ENCODE data around the gene FAM167B. TPM values are rescaled to one million over a fixed set of nuclear protein-coding genes. Genes with fewer than 3 reads are reported as not detected.

Gene FAM167B
- total and polyA plus RNA-seq, 4 donors, result 0.47 to 9.2 (median 3.8) TPM

DNA sequence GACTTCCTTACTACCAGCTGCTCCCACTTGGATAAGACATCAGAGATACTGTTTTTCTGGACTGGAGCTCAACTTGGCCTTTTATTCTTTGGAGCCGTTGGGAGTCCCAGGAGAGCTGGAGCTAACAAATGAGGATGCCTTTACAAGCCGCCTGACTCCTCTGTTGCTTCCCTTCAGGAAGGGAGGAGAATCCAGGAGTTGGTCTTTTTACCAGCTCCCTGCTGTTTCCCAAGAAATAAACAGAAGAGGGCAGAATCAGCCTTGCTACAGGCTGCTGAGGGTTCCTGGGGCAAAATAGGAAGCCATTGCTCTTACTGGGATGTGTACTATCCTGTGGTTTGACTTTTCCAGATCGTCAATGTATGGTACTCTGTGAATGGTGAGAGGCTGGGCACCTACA is 23.3 kb upstream of the FAM167B start:
- H3K9ac ChIP-seq (ENCODE audit: low read depth in 1 of 2, low read length in 2 of 2), result peak overlapping the region in 1 of 2 donors; percentile 29
- no peaks in the 10 kb centered on the region for H3K27me3 ChIP-seq (ENCODE audit: control insufficient read depth in 4 of 4, insufficient read depth in 4 of 4, low read length in 3 of 4)
- TF ChIP-seq GABPA (IDR thresholded peaks at IDR 0.05 in 1 of 2, conservative IDR thresholded peaks at IDR 0.05 in 1 of 2) (no peak), RAD21 (IDR thresholded peaks at IDR 0.05) (peak in 1 of 2 donors; percentile 67)
- DNase-seq (ENCODE audit: low spot score), result no peak
- H3K9me3 ChIP-seq (ENCODE audit: control insufficient read depth in 4 of 4, low read length in 3 of 4), result no peaks in the 10 kb centered on the region
- no peak overlapping the region for H3K4me3 ChIP-seq (ENCODE audit: low read depth in 1 of 3, low read length in 3 of 3)
- 83% methylated on average over 3 of the region's 3 CpGs for WGBS
- peaks cover 4 to 30% (median 23%) of the 10 kb centered on the region in 4 donors for H3K36me3 ChIP-seq (ENCODE audit: control insufficient read depth in 4 of 4, insufficient read depth in 3 of 4, low read depth in 1 of 4, low read length in 3 of 4)
- peaks cover 13 to 26% (median 23%) of the 10 kb centered on the region in 4 donors for H3K4me1 ChIP-seq (ENCODE audit: control insufficient read depth in 4 of 4, insufficient read depth in 4 of 4, low read length in 3 of 4)
- H3K27ac ChIP-seq (ENCODE audit: low read depth in 1 of 2, low read length in 2 of 2), result peak overlapping the region; percentile 56 to 77

DNA sequence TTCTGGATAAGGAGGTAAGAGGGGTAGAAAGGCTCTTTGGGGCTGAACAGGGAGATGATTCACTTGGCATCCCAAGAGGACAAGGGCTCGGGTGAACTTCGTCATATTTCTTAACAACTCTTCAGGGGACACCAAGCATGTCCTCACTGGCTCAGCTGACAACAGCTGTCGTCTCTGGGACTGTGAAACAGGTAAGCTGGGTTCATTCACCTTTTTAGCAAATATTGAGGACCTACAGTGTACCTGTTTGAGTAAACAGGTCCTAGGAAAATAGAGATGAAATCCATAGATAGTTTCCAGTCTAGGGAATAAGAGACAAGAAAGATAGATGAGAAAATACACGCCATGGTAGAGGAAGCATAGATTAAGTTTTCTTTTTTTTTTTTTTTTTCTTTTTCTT is 22.7 kb upstream of the FAM167B start:
- Histone ChIP-seq H3K9ac (ENCODE audit: low read depth in 1 of 2, low read length in 2 of 2) (no peak overlapping the region), H3K27me3 (ENCODE audit: control insufficient read depth in 4 of 4, insufficient read depth in 4 of 4, low read length in 3 of 4) (no peaks in the 10 kb centered on the region), H3K27ac (ENCODE audit: low read depth in 1 of 2, low read length in 2 of 2) (peak overlapping the region; percentile 56 to 77), H3K9me3 (ENCODE audit: control insufficient read depth in 4 of 4, low read length in 3 of 4) (no peaks in the 10 kb centered on the region), H3K4me3 (ENCODE audit: low read depth in 1 of 3, low read length in 3 of 3) (no peak overlapping the region), H3K4me1 (ENCODE audit: control insufficient read depth in 4 of 4, insufficient read depth in 4 of 4, low read length in 3 of 4) (peaks cover 13 to 26% (median 23%) of the 10 kb centered on the region in 4 donors), H3K36me3 (ENCODE audit: control insufficient read depth in 4 of 4, insufficient read depth in 3 of 4, low read depth in 1 of 4, low read length in 3 of 4) (peaks cover 4 to 34% (median 27%) of the 10 kb centered on the region in 4 donors)
- 42% methylated on average over 4 of the region's 4 CpGs for WGBS
- peak; percentile 77 to 81 for TF ChIP-seq RXRA (IDR thresholded peaks at IDR 0.05)
- peak; percentile 52 for TF ChIP-seq FOXA2 (IDR thresholded peaks at IDR 0.05)
- TF ChIP-seq HNF4A (conservative IDR thresholded peaks at IDR 0.05), result peak; percentile 27 to 44
- TF ChIP-seq NR2F2 (IDR thresholded peaks at IDR 0.05), result no peak
- no peak for DNase-seq (ENCODE audit: low spot score)

DNA sequence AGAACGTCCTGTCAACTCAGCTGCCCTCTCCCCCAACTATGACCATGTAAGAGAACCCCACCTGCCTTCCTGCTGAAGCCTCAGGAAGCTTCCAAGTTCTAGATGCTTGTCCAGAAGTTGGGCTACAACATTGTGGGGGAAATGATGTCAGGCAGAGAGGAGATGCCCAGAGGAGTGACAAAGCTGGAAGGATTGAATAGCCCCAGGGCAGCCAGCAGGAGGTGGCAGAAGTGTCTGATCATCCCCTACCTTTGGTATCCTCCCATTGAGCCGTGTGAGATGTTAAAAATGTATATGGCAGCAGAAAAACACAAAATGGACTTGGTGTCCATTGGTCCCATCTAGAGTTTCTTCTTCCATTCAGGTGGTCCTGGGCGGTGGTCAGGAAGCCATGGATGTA is 18.3 kb upstream of the FAM167B start:
- Histone ChIP-seq H3K27me3 (ENCODE audit: control insufficient read depth in 4 of 4, insufficient read depth in 4 of 4, low read length in 3 of 4) (no peaks in the 10 kb centered on the region), H3K4me1 (ENCODE audit: control insufficient read depth in 4 of 4, insufficient read depth in 4 of 4, low read length in 3 of 4) (peaks cover 2 to 9% (median 8%) of the 10 kb centered on the region in 4 donors), H3K4me3 (ENCODE audit: low read depth in 1 of 3, low read length in 3 of 3) (no peak overlapping the region), H3K9ac (ENCODE audit: low read depth in 1 of 2, low read length in 2 of 2) (no peak overlapping the region), H3K27ac (ENCODE audit: low read depth in 1 of 2, low read length in 2 of 2) (no peak overlapping the region), H3K36me3 (ENCODE audit: control insufficient read depth in 4 of 4, insufficient read depth in 3 of 4, low read depth in 1 of 4, low read length in 3 of 4) (peaks cover 9 to 62% (median 46%) of the 10 kb centered on the region in 4 donors), H3K9me3 (ENCODE audit: control insufficient read depth in 4 of 4, low read length in 3 of 4) (no peaks in the 10 kb centered on the region)
- no peak for DNase-seq (ENCODE audit: low spot score)
- 83% methylated on average over 3 of the region's 3 CpGs for WGBS
- TF ChIP-seq SP1 (IDR thresholded peaks at IDR 0.05) (no peak), RXRA (IDR thresholded peaks at IDR 0.05) (no peak), GABPA (IDR thresholded peaks at IDR 0.05 in 1 of 2, conservative IDR thresholded peaks at IDR 0.05 in 1 of 2) (no peak), JUND (IDR thresholded peaks at IDR 0.05) (no peak), HNF4A (conservative IDR thresholded peaks at IDR 0.05) (no peak), FOXA2 (IDR thresholded peaks at IDR 0.05) (no peak), YY1 (IDR thresholded peaks at IDR 0.05) (no peak)
- TF ChIP-seq, protein P1, sequence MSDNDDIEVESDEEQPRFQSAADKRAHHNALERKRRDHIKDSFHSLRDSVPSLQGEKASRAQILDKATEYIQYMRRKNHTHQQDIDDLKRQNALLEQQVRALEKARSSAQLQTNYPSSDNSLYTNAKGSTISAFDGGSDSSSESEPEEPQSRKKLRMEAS (IDR thresholded peaks at IDR 0.05), result no peak
- TF ChIP-seq, protein P2, sequence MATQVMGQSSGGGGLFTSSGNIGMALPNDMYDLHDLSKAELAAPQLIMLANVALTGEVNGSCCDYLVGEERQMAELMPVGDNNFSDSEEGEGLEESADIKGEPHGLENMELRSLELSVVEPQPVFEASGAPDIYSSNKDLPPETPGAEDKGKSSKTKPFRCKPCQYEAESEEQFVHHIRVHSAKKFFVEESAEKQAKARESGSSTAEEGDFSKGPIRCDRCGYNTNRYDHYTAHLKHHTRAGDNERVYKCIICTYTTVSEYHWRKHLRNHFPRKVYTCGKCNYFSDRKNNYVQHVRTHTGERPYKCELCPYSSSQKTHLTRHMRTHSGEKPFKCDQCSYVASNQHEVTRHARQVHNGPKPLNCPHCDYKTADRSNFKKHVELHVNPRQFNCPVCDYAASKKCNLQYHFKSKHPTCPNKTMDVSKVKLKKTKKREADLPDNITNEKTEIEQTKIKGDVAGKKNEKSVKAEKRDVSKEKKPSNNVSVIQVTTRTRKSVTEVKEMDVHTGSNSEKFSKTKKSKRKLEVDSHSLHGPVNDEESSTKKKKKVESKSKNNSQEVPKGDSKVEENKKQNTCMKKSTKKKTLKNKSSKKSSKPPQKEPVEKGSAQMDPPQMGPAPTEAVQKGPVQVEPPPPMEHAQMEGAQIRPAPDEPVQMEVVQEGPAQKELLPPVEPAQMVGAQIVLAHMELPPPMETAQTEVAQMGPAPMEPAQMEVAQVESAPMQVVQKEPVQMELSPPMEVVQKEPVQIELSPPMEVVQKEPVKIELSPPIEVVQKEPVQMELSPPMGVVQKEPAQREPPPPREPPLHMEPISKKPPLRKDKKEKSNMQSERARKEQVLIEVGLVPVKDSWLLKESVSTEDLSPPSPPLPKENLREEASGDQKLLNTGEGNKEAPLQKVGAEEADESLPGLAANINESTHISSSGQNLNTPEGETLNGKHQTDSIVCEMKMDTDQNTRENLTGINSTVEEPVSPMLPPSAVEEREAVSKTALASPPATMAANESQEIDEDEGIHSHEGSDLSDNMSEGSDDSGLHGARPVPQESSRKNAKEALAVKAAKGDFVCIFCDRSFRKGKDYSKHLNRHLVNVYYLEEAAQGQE (IDR thresholded peaks at IDR 0.05), result no peak
- TF ChIP-seq, protein P3, sequence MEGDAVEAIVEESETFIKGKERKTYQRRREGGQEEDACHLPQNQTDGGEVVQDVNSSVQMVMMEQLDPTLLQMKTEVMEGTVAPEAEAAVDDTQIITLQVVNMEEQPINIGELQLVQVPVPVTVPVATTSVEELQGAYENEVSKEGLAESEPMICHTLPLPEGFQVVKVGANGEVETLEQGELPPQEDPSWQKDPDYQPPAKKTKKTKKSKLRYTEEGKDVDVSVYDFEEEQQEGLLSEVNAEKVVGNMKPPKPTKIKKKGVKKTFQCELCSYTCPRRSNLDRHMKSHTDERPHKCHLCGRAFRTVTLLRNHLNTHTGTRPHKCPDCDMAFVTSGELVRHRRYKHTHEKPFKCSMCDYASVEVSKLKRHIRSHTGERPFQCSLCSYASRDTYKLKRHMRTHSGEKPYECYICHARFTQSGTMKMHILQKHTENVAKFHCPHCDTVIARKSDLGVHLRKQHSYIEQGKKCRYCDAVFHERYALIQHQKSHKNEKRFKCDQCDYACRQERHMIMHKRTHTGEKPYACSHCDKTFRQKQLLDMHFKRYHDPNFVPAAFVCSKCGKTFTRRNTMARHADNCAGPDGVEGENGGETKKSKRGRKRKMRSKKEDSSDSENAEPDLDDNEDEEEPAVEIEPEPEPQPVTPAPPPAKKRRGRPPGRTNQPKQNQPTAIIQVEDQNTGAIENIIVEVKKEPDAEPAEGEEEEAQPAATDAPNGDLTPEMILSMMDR (IDR thresholded peaks at IDR 0.05; ENCODE audit: low read depth, low read length, missing input control), result no peak
- TF ChIP-seq, protein P4, sequence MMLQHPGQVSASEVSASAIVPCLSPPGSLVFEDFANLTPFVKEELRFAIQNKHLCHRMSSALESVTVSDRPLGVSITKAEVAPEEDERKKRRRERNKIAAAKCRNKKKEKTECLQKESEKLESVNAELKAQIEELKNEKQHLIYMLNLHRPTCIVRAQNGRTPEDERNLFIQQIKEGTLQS (IDR thresholded peaks at IDR 0.05), result no peak
